Sigmoid colon (tissue), 7 donors: ENCODE measurements around the gene OR13C2. TPM values are rescaled to one million over a fixed set of nuclear protein-coding genes. Genes with fewer than 3 reads are reported as not detected.
"Not testable (repeated sequence)": the region's sequence is repeated elsewhere in the genome, so short reads cannot be mapped to it uniquely, and the experiment has no call there.

ENCODE experiments used
- DNase-seq: peaks from one replicate; pipeline ENCODE4 v3.0.0-alpha.2; 2019
- H3K27ac ChIP-seq, 4 donors: fragments of 200-600 bp; sonication (generic); one replicate each; pipeline ENCODE4 v1.5.1; 2016 to 2019; ENCODE audit warnings: mild to moderate bottlenecking in 1 of 4
- H3K27me3 ChIP-seq, 3 donors: fragments of 200-600 bp; sonication (generic); one replicate each; pipeline ENCODE4 v1.5.1; 2019; ENCODE audit warnings: mild to moderate bottlenecking in 1 of 3
- H3K36me3 ChIP-seq, 4 donors: fragments of 200-600 bp; sonication (generic); one replicate each; pipeline ENCODE4 v1.5.1; 2016 to 2019
- H3K4me1 ChIP-seq, 4 donors: fragments of 200-600 bp; sonication (generic); one replicate each; pipeline ENCODE4 v1.5.1; 2017 to 2019
- H3K4me3 ChIP-seq, 4 donors: fragments of 200-600 bp; sonication (generic); one replicate each; pipeline ENCODE4 v1.5.1; 2017 to 2019; ENCODE audit warnings: mild to moderate bottlenecking in 2 of 4, moderate library complexity in 1 of 4
- H3K9me3 ChIP-seq, 4 donors: fragments of 200-600 bp in 3 of 4; sonication (generic) in 3 of 4; one replicate each; pipeline versions ENCODE4 v1.5.1 to v1.6.1; 2013 to 2019
- CTCF ChIP-seq, 4 experiments: fragments of 450-650 bp in 3 of 4; fragments of 200-600 bp in 1 of 4; IDR thresholded peaks; one replicate each; pipeline ENCODE4 v1.5.1; 2016 to 2019; ENCODE audit warnings: antibody characterized with exemption in 4 of 4, mild to moderate bottlenecking in 3 of 4, moderate library complexity in 2 of 4
- EP300 ChIP-seq, 4 donors: sonication (generic); formaldehyde crosslinking; IDR thresholded peaks; one replicate each; pipeline ENCODE4 v1.6.1; 2017; ENCODE audit warnings: antibody characterized with exemption in 4 of 4
- POLR2A ChIP-seq, 2 donors: fragments of 450-650 bp; IDR thresholded peaks; one replicate each; pipeline ENCODE4 v1.6.1; 2016; ENCODE audit warnings: antibody characterized with exemption in 2 of 2, mild to moderate bottlenecking in 2 of 2, moderate library complexity in 2 of 2
- POLR2AphosphoS5 ChIP-seq, 4 donors: sonication (generic); formaldehyde crosslinking; IDR thresholded peaks; one replicate each; pipeline ENCODE4 v1.6.1; 2017; ENCODE audit warnings: antibody characterized with exemption in 4 of 4
- WGBS, 2 donors: extraction: QIAGEN DNeasy Blood & Tissue Kit; methylation state at CpG; one replicate each; pipeline ENCODE4 v1.1.7; 2013; 5-methylcytosine and 5-hydroxymethylcytosine counted together
- intact Hi-C: fragments of 100-400 bp; cut with DNase I; formaldehyde crosslinking; loops from one replicate; pipeline ENCODE4 v1.15.1; 2023
- polyA plus RNA-seq, 3 donors: library from polyadenylated mRNA; stranded (reverse); fragments of 200-250 nt; gene quantifications; one replicate each; pipeline ENCODE4 v1.2.3, GENCODE V29; 2013
- total RNA-seq, 4 donors: library from RNA; depleted of rRNA; stranded (reverse); fragments of >200 nt; gene quantifications; one replicate each; pipeline ENCODE4 v1.1.0, GENCODE V29; 2016
- donor health status: healthy with polysubstance abuse.
- donor health status: Bipolar disorder and iron deficiency.
- donor health status: healthy.

The OR13C2 gene
- total RNA-seq (under 1 TPM in 1 of 4 donors, not detected in 3; 0.49 TPM), polyA plus RNA-seq (not detected)

GRCh38 chr9:104605527-104605926, at the start of gene OR13C2:
Gene OR13C2 (minus strand): TSS chr9:104605627. CDS start chr9:104605627, 0 bp downstream.
- H3K27me3 ChIP-seq, H3K4me3 ChIP-seq, H3K4me1 ChIP-seq, H3K27ac ChIP-seq, H3K9me3 ChIP-seq, intact Hi-C loops, H3K36me3 ChIP-seq, DNase-seq: not testable (repeated sequence)
- 64 to 66% methylated on average over 1 of the region's 1 CpG for WGBS, 2 donors

- intact Hi-C loops: no loop called here
- Histone ChIP-seq H3K9me3 (peaks cover 0 to 9% (median 2%) of the 10 kb centered on the region in 4 donors), H3K4me3 (no peak overlapping the region), H3K27ac (no peak overlapping the region), H3K27me3 (no peaks in the 10 kb centered on the region), H3K4me1 (no peaks in the 10 kb centered on the region), H3K36me3 (no peaks in the 10 kb centered on the region)
- TF ChIP-seq CTCF (IDR thresholded peaks at IDR 0.05) (no peak), POLR2AphosphoS5 (IDR thresholded peaks at IDR 0.05) (no peak), POLR2A (IDR thresholded peaks at IDR 0.05) (no peak), EP300 (IDR thresholded peaks at IDR 0.05) (no peak)
- no peak for DNase-seq
Observed at GRCh38 chr9:104635456-104635855, 30.0 kb upstream of the OR13C2 start.

GRCh38 chr9:104633976-104634520, 28.6 kb upstream of the OR13C2 start:
- WGBS, 2 donors: 94 to 95% methylated on average over 30 of the region's 30 CpGs
- no peak for DNase-seq
- H3K4me1 ChIP-seq: no peaks in the 10 kb centered on the region
- TF ChIP-seq POLR2A (IDR thresholded peaks at IDR 0.05) (no peak), CTCF (IDR thresholded peaks at IDR 0.05) (no peak), POLR2AphosphoS5 (IDR thresholded peaks at IDR 0.05) (no peak)
- intact Hi-C loops: no loop called here
- H3K27me3 ChIP-seq: no peaks in the 10 kb centered on the region
- no peaks in the 10 kb centered on the region for H3K36me3 ChIP-seq
- no peak overlapping the region for H3K4me3 ChIP-seq
- peaks cover 0 to 7% (median 2%) of the 10 kb centered on the region in 4 donors for H3K9me3 ChIP-seq
- H3K27ac ChIP-seq: no peak overlapping the region

GRCh38 chr9:104625964-104626363, 20.5 kb upstream of the OR13C2 start:
- H3K4me3 ChIP-seq, H3K27me3 ChIP-seq, H3K27ac ChIP-seq, intact Hi-C loops, H3K9me3 ChIP-seq, H3K36me3 ChIP-seq, DNase-seq, H3K4me1 ChIP-seq: not testable (repeated sequence)

GRCh38 chr9:104618104-104618503, 12.7 kb upstream of the OR13C2 start, which contains the start of gene OR13C9:
Gene OR13C9 (minus strand): TSS chr9:104618204. CDS start chr9:104618204, 0 bp downstream.
- Histone ChIP-seq H3K9me3 (no peaks in the 10 kb centered on the region), H3K4me3 (no peak within 1 kb of the TSS), H3K27ac (no peak within 1 kb of the TSS), H3K4me1 (no peaks in the 10 kb centered on the region), H3K27me3 (no peaks in the 10 kb centered on the region), H3K36me3 (no peaks in the 10 kb centered on the region)
- 75 to 77% methylated on average over 2 of the region's 2 CpGs for WGBS, 2 donors
- DNase-seq: no peak
- intact Hi-C loops: no loop called here
- TF ChIP-seq POLR2AphosphoS5 (IDR thresholded peaks at IDR 0.05) (no peak), CTCF (IDR thresholded peaks at IDR 0.05) (no peak), POLR2A (IDR thresholded peaks at IDR 0.05) (no peak), EP300 (IDR thresholded peaks at IDR 0.05) (no peak)

- no peaks in the 10 kb centered on the region for H3K36me3 ChIP-seq
- no peak overlapping the region for H3K27ac ChIP-seq
- no peaks in the 10 kb centered on the region for H3K9me3 ChIP-seq
- no peaks in the 10 kb centered on the region for H3K4me1 ChIP-seq
- intact Hi-C loops: no loop called here
- no peak for DNase-seq
- H3K27me3 ChIP-seq: no peaks in the 10 kb centered on the region
- TF ChIP-seq CTCF (IDR thresholded peaks at IDR 0.05) (no peak), POLR2A (IDR thresholded peaks at IDR 0.05) (no peak), POLR2AphosphoS5 (IDR thresholded peaks at IDR 0.05) (no peak), EP300 (IDR thresholded peaks at IDR 0.05) (no peak)
- no peak overlapping the region for H3K4me3 ChIP-seq
Observed at GRCh38 chr9:104617418-104617817, 12.0 kb upstream of the OR13C2 start.
